Aorta (tissue), 5 donors: ENCODE data around the gene MDH2. TPM values are rescaled to one million over a fixed set of nuclear protein-coding genes. Genes with fewer than 3 reads are reported as not detected.
"Not testable (repeated sequence)": the region's sequence is repeated elsewhere in the genome, so short reads cannot be mapped to it uniquely, and the experiment has no call there.

Experiments
- ATAC-seq: fragments of 200-7000 bp; cut with Tn5 transposase; one replicate; pipeline ENCODE4 v1.9.1; 2022; ENCODE audit warnings: moderate library complexity; ENCODE audit not compliant: low FRiP score
- DNase-seq, 2 donors: peaks; one replicate each; pipeline ENCODE4 v3.0.0-alpha.2; 2020
- H3K27ac ChIP-seq, 2 donors: one replicate each; pipeline ENCODE4 v1.5.1; 2013; ENCODE audit warnings: low read length in 2 of 2, mild to moderate bottlenecking in 2 of 2, moderate library complexity in 2 of 2, control low read depth in 1 of 2, inconsistent platforms in 1 of 2, low read depth in 1 of 2
- H3K27me3 ChIP-seq, 2 donors: one replicate each; pipeline ENCODE4 v1.6.1; 2013; ENCODE audit warnings: control low read depth in 1 of 2, low read length in 1 of 2, mild to moderate bottlenecking in 1 of 2, moderate library complexity in 1 of 2; ENCODE audit not compliant: insufficient read depth in 2 of 2, control insufficient read depth in 1 of 2
- H3K36me3 ChIP-seq, 2 donors: one replicate each; pipeline ENCODE4 v1.6.1; 2013; ENCODE audit warnings: control low read depth in 1 of 2, low read length in 1 of 2, mild to moderate bottlenecking in 1 of 2; ENCODE audit not compliant: insufficient read depth in 2 of 2, control insufficient read depth in 1 of 2
- H3K4me1 ChIP-seq, 2 donors: one replicate each; pipeline ENCODE4 v1.6.1; 2013; ENCODE audit warnings: low read length in 2 of 2, control low read depth in 1 of 2, mild to moderate bottlenecking in 1 of 2, moderate library complexity in 1 of 2; ENCODE audit not compliant: insufficient read depth in 2 of 2, control insufficient read depth in 1 of 2
- H3K4me3 ChIP-seq, 2 donors: one replicate each; pipeline ENCODE4 v1.5.1; 2013; ENCODE audit warnings: low read length in 2 of 2, control low read depth in 1 of 2, mild to moderate bottlenecking in 1 of 2
- H3K9me3 ChIP-seq: one replicate; pipeline ENCODE4 v1.6.1; 2013; ENCODE audit warnings: mild to moderate bottlenecking, low read length; ENCODE audit not compliant: control insufficient read depth
- WGBS, 2 donors: extraction: QIAGEN DNeasy Blood & Tissue Kit; methylation state at CpG; one replicate each; pipeline ENCODE4 v1.1.7; 2013; 5-methylcytosine and 5-hydroxymethylcytosine counted together
- intact Hi-C, 2 donors: fragments of 100-400 bp; cut with DNase I; formaldehyde crosslinking; loops; one replicate each; pipeline versions ENCODE4 v1.14.2 to v1.15.0; 2022
- polyA plus RNA-seq, 2 donors: library from polyadenylated mRNA; stranded (reverse); fragments of 200-250 nt; gene quantifications; one replicate each; pipeline ENCODE4 v1.2.3, GENCODE V29; 2013
- total RNA-seq, 2 donors: library from RNA; stranded (reverse); fragmentation: NEBNext Ultra II Directional; extraction: Animal tissue kit (Norgen Biotek cat#: 25700); gene quantifications; one replicate each; pipeline ENCODE4 v1.2.1, GENCODE V29; 2021
- donor health status: healthy with polysubstance abuse.
- donor health status: Bipolar disorder and iron deficiency.
- donor health status: DM: no; HTN: no; CAD: no.
- donor health status: DM: no; HTN: no; CAD: no.
- donor health status: DM: yes; HTN: yes; CAD: no.

MDH2 gene
- total and polyA plus RNA-seq, 4 donors, result 65.3 to 87.9 (median 67.6) TPM

- ATAC-seq, result no peak
Observed at GRCh38 chr7:76086070-76086469, 38.2 kb downstream of the MDH2 start.

DNA sequence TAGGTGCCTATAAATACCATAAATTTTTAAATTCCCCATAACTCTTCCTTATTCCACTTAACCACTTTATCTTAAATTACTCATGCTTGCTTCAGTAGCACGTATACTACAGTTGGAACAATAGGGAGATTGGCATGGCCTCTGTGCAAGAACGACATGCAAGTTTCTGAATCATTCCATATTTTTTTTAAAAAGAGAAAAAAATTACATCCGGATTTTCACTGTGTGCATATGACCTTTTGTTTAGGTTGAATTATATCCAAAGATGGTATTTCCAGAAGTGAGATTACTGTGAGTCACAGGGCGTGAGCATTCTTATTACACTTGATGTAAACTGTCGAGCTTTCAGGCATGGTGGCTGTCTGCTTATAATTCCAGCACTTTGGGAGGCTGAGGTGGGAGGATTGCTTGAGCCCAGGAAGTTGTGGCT lies 39.5 kb downstream of the MDH2 start:
- DNase-seq, H3K4me3 ChIP-seq, intact Hi-C loops, H3K36me3 ChIP-seq, H3K4me1 ChIP-seq, H3K27ac ChIP-seq, H3K27me3 ChIP-seq, H3K9me3 ChIP-seq, ATAC-seq: not testable (repeated sequence)
- 9% methylated on average over 5 of the region's 5 CpGs for WGBS, 2 donors

More at GRCh38 chr7:76086070-76086469, 38.2 kb downstream of the MDH2 start:
- intact Hi-C loops, result no loop called here
- 87 to 88% methylated on average over 4 of the region's 4 CpGs for WGBS, 2 donors
- no peak overlapping the region for H3K27ac ChIP-seq
- H3K4me1 ChIP-seq, result no peaks in the 10 kb centered on the region
- no peaks in the 10 kb centered on the region for H3K27me3 ChIP-seq
- H3K36me3 ChIP-seq, result no peaks in the 10 kb centered on the region
- no peak for DNase-seq
- H3K9me3 ChIP-seq, result no peaks in the 10 kb centered on the region
- no peak overlapping the region for H3K4me3 ChIP-seq

- no peak overlapping the region for H3K4me3 ChIP-seq
- no peaks in the 10 kb centered on the region for H3K9me3 ChIP-seq
- intact Hi-C loops, result no loop called here
- no peak for ATAC-seq
- H3K36me3 ChIP-seq, result no peaks in the 10 kb centered on the region
- H3K27me3 ChIP-seq, result no peaks in the 10 kb centered on the region
- no peak overlapping the region for H3K27ac ChIP-seq
- 79 to 80% methylated on average over 8 to 10 of the region's 10 CpGs for WGBS, 2 donors
- DNase-seq, result no peak
- no peaks in the 10 kb centered on the region for H3K4me1 ChIP-seq
Observed at GRCh38 chr7:76089865-76090475, 42.1 kb downstream of the MDH2 start.

DNA sequence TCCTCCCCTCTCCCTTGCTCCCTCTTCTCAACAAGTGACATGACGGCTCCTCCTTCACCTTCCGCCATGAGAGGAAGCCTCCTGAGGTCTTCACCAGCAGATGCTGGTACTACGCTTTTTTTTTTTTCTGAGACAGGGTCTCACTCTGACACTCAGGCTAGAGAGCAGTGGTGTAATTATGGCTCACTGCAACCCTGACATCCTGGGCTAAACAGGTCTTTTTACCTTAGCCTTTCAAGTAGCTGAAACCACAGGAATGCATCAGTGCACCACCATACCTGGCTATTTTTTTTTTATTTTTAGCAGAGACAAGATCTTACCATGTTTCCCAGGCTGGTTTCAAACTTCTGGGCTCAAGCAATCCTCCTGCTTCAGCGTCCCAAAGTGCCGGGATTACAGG lies 43.6 kb downstream of the MDH2 start:
- H3K9me3 ChIP-seq, result peaks cover 1% of the 10 kb centered on the region
- H3K4me1 ChIP-seq, result no peaks in the 10 kb centered on the region
- intact Hi-C loops, result no loop called here
- no peak overlapping the region for H3K27ac ChIP-seq
- no peaks in the 10 kb centered on the region for H3K36me3 ChIP-seq
- H3K27me3 ChIP-seq, result no peaks in the 10 kb centered on the region
- H3K4me3 ChIP-seq, result no peak overlapping the region
- no peak for DNase-seq
- ATAC-seq, result no peak
- 89 to 94% methylated on average over 5 of the region's 5 CpGs for WGBS, 2 donors

DNA sequence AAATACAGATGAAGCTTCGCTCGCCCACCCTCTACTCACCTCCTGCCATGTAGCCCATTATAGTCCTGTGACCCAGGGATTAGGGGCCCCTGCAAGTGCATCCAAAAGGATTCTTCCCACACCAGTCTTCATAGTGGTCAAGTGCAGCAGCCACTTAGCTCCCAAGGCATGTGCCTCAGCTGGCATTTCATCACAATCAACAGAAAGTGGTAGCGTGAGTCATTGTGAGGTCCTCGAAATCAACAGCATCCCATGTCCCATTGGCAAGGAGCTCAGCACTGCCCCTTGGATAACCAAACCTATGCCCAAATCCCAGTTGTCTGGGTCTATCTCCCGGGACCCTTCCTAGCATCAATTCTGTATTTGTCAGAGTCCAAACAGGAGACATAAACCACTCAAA lies 45.6 kb downstream of the MDH2 start:
- DNase-seq, H3K27me3 ChIP-seq, H3K4me3 ChIP-seq, intact Hi-C loops, H3K36me3 ChIP-seq, H3K9me3 ChIP-seq, H3K27ac ChIP-seq, ATAC-seq, H3K4me1 ChIP-seq: not testable (repeated sequence)
- WGBS, 2 donors, result 77 to 82% methylated on average over 5 of the region's 5 CpGs

GRCh38 chr7:76094326-76094725 lies 46.4 kb downstream of the MDH2 start:
- H3K36me3 ChIP-seq, DNase-seq, H3K4me3 ChIP-seq, H3K27me3 ChIP-seq, H3K4me1 ChIP-seq, H3K27ac ChIP-seq, H3K9me3 ChIP-seq, intact Hi-C loops, ATAC-seq: not testable (repeated sequence)
- WGBS, 2 donors, result 88 to 90% methylated on average over 5 of the region's 5 CpGs

DNA sequence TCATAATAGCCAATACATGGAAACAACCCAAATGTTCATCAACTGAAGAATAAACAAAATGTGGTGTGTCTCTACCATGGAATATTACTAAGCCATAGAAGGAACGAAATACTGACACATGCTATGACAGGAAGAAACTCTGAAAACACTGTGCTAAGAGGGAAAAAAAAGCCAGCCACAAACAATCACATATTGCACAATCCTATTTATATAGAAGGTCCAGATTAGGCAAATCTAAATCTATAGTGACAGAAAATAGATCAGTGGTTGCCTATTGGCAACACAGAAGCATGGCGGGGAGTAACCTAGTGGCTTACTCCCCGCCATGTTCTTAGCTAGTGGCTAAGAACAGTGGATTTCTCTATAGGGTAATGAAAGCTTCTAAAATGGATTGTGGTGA lies 48.0 kb downstream of the MDH2 start:
- Histone ChIP-seq H3K27me3 (no peaks in the 10 kb centered on the region), H3K27ac (no peak overlapping the region), H3K9me3 (peaks cover 1% of the 10 kb centered on the region), H3K4me3 (no peak overlapping the region), H3K36me3 (no peaks in the 10 kb centered on the region), H3K4me1 (no peaks in the 10 kb centered on the region)
- intact Hi-C loops, result no loop called here
- ATAC-seq (no peak), DNase-seq (no peak)
- 76 to 96% methylated on average over 3 of the region's 3 CpGs for WGBS, 2 donors

- WGBS, 2 donors, result 85 to 87% methylated on average over 12 of the region's 12 CpGs
- ATAC-seq, H3K9me3 ChIP-seq, H3K27me3 ChIP-seq, DNase-seq, H3K36me3 ChIP-seq, intact Hi-C loops, H3K4me1 ChIP-seq, H3K27ac ChIP-seq, H3K4me3 ChIP-seq: not testable (repeated sequence)
Observed at GRCh38 chr7:76101693-76102437, 54.0 kb downstream of the MDH2 start.

- H3K27me3 ChIP-seq, H3K4me1 ChIP-seq, DNase-seq, H3K36me3 ChIP-seq, intact Hi-C loops, ATAC-seq, H3K9me3 ChIP-seq, H3K27ac ChIP-seq, H3K4me3 ChIP-seq: not testable (repeated sequence)
- WGBS, 2 donors, result 95 to 97% methylated on average over 2 of the region's 2 CpGs
Observed at GRCh38 chr7:76103788-76104187, 55.9 kb downstream of the MDH2 start.
